SH-SY5Y (cell line): Measurements from ENCODE around the gene PAK3.

Source experiments
- GATA2 ChIP-seq: IDR thresholded peaks from 2 replicates; pipeline ENCODE4 v1.6.1; 2011; ENCODE audit warnings: mild to moderate bottlenecking, low read depth, low read length
- GATA3 ChIP-seq: IDR thresholded peaks from 2 replicates; pipeline ENCODE4 v1.6.1; 2011; ENCODE audit warnings: low read depth, mild to moderate bottlenecking, low read length, moderate library complexity

DNA sequence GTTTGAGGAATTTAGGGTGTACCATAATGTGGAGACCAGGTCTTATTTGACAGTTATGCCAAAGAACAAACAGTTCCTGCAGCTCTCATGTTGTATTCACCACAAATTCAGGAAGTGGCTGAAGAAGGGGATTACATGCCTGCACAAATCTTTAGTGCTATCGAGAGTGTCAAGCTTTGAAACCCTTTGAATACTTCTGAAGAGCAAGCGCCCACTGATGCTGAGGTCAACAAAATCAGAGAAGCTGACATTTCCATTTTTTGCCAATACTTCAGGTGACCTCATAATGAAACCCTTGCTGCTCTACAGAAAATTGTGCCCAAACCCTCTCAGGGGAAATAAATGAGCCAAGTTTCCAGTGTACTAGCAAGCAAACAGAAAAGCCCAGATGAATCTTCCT is 28.4 kb downstream of the PAK3 start:
- no peak for TF ChIP-seq GATA2
- no peak for TF ChIP-seq GATA3
